Measurements from ENCODE around the gene SCN10A. TPM values are rescaled to one million over a fixed set of nuclear protein-coding genes. Genes with fewer than 3 reads are reported as not detected.

Gene SCN10A
- polyA plus RNA-seq, 1 of the 3 experiments (the other 2 are of a cell fraction) = not detected

DNA sequence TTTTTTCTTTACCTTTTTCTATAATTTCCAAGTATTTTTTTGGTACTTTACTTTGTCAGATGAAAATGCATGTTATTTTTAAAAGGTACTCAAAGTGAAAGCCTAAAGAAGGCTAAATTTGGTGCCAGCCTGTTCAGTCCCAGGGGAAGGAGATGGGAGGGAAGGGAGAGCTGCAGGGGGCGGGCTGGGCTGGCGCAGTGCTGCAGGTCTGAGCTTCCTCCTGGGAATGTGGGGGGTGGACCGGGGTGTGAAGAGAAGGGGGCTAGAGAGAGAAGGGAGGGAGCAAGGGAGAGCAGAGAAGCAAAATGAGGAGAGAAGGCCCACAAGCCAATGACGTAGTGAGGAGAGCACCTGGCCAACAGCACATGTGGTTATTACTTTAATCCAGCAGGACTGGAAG lies 95.6 kb downstream of the SCN10A start:
- no peaks in the 10 kb centered on the region for H3K36me3 ChIP-seq (replicated peaks in 1 of 2; ENCODE audit: control insufficient read depth in 1 of 2, insufficient read depth in 2 of 2, low read length in 1 of 2)
- H3K79me2 ChIP-seq (ENCODE audit: insufficient read depth) = no peaks in the 10 kb centered on the region
- H3K9me2 ChIP-seq = no peaks in the 10 kb centered on the region
- H3K27ac ChIP-seq (ENCODE audit: low read depth in 2 of 2, low read length in 1 of 2) = no peak overlapping the region
- H3K27me3 ChIP-seq (ENCODE audit: insufficient read depth) = no peaks in the 10 kb centered on the region
- H3K4me3 ChIP-seq (ENCODE audit: low read depth in 2 of 2, low read length in 1 of 2) = no peak overlapping the region
- no peaks in the 10 kb centered on the region for H3K9me3 ChIP-seq
- 54% methylated on average over 4 of the region's 4 CpGs for WGBS (ENCODE audit: low lambda C conversion rate)
- TF ChIP-seq NFIC (IDR thresholded peaks at IDR 0.05; ENCODE audit: borderline replicate concordance) = no peak
- TF ChIP-seq, protein P1, sequence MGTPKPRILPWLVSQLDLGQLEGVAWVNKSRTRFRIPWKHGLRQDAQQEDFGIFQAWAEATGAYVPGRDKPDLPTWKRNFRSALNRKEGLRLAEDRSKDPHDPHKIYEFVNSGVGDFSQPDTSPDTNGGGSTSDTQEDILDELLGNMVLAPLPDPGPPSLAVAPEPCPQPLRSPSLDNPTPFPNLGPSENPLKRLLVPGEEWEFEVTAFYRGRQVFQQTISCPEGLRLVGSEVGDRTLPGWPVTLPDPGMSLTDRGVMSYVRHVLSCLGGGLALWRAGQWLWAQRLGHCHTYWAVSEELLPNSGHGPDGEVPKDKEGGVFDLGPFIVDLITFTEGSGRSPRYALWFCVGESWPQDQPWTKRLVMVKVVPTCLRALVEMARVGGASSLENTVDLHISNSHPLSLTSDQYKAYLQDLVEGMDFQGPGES (IDR thresholded peaks at IDR 0.05; ENCODE audit: low read depth, low read length) = no peak
- TF ChIP-seq RAD21 (IDR thresholded peaks at IDR 0.05; ENCODE audit: low read length) = no peak
- TF ChIP-seq TAF1 (IDR thresholded peaks at IDR 0.05; ENCODE audit: borderline replicate concordance, low read depth, low read length) = no peak
- TF ChIP-seq FOXJ3 (CRISPR knock-in tag; IDR thresholded peaks at IDR 0.05) = no peak
- no peak for TF ChIP-seq POLR2AphosphoS5 (IDR thresholded peaks at IDR 0.05; ENCODE audit: low read depth, low read length)
- ChIA-PET POLR2A (no interaction called here), CTCF (interaction anchor here (0.6 to 1.1 kb wide), 4 partner anchors 9 to 199 kb away, joined by 3 to 5 read pairs (median 4); no protein-coding TSS in a partner anchor)
- H3K4me1 ChIP-seq (ENCODE audit: control insufficient read depth in 1 of 2, insufficient read depth in 2 of 2, low read depth in 1 of 2, low read length in 1 of 2) = peaks cover 0 to 30% of the 10 kb centered on the region in 2 experiments; a peak in 3 of 4 replicates
- H4K20me1 ChIP-seq (ENCODE audit: insufficient read depth) = no peaks in the 10 kb centered on the region
- H3K4me2 ChIP-seq = no peak overlapping the region
- H3F3A ChIP-seq (replicated peaks; ENCODE audit: insufficient read depth) = peaks cover 4% of the 10 kb centered on the region
- DNase-seq = no peak
- no peak overlapping the region for H2AFZ ChIP-seq (ENCODE audit: low read depth)
- no peak overlapping the region for H3K9ac ChIP-seq

DNA sequence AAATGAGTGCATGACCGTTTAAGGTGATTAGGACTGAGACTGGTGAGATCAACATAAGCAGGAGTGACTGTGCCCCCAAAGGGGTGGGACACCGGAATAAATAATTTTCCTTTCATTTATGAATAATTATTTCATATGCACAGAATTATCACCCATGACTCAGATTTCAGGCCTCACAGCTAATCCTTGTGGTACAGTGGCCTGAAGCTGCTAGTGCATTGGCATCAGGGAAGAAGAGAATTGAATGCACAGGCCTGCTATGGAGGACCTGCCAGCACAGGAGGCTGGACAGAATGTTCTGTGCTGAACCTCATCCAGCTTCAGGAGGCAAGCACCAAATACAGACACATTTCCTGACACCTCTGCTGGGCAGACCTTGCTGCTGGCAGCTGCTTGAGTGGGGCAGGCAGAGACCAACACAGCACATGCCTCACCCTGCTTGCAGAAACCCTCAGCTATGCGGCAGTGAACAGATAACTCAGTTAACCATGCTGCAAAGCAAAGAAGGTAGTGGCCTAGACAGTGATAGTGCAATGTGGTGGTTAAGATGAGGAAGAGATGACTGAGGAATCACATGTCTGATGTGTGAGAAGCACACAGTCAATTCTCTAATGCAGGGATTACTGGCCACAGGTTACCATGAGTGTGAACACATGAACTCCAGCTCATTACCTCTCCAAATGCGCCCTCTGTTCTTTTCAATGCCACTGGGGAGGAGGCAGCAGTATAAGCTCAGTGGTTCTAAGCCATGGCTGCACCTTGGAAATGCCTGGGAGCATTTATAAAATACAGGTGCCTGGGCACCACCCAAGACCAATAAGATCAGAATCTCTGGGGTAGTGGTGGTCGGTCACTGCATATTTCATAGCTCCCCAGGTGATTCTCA lies 98.4 kb downstream of the SCN10A start:
- ChIA-PET CTCF (interaction anchor here (1.1 to 1.6 kb wide), 2 partner anchors 22 to 62 kb away, joined by 4 read pairs; no protein-coding TSS in a partner anchor), POLR2A (no interaction called here)
- Histone ChIP-seq H3K4me2 (no peak overlapping the region), H2AFZ (ENCODE audit: low read depth) (no peak overlapping the region), H3K9ac (no peak overlapping the region), H3K36me3 (replicated peaks in 1 of 2; ENCODE audit: control insufficient read depth in 1 of 2, insufficient read depth in 2 of 2, low read length in 1 of 2) (no peaks in the 10 kb centered on the region), H3K27me3 (ENCODE audit: insufficient read depth) (no peaks in the 10 kb centered on the region), H3K79me2 (ENCODE audit: insufficient read depth) (no peaks in the 10 kb centered on the region), H3K4me3 (ENCODE audit: low read depth in 2 of 2, low read length in 1 of 2) (no peak overlapping the region), H3F3A (replicated peaks; ENCODE audit: insufficient read depth) (peaks cover 3% of the 10 kb centered on the region), H3K4me1 (ENCODE audit: control insufficient read depth in 1 of 2, insufficient read depth in 2 of 2, low read depth in 1 of 2, low read length in 1 of 2) (peaks cover 0 to 5% of the 10 kb centered on the region in 2 experiments; a peak in 2 of 4 replicates), H3K9me3 (no peaks in the 10 kb centered on the region), H3K9me2 (no peaks in the 10 kb centered on the region), H3K27ac (ENCODE audit: low read depth in 2 of 2, low read length in 1 of 2) (no peak overlapping the region), H4K20me1 (ENCODE audit: insufficient read depth) (no peaks in the 10 kb centered on the region)
- no peak for TF ChIP-seq NRF1 (IDR thresholded peaks at IDR 0.05; ENCODE audit: low read depth, low read length)
- TF ChIP-seq, protein P2, sequence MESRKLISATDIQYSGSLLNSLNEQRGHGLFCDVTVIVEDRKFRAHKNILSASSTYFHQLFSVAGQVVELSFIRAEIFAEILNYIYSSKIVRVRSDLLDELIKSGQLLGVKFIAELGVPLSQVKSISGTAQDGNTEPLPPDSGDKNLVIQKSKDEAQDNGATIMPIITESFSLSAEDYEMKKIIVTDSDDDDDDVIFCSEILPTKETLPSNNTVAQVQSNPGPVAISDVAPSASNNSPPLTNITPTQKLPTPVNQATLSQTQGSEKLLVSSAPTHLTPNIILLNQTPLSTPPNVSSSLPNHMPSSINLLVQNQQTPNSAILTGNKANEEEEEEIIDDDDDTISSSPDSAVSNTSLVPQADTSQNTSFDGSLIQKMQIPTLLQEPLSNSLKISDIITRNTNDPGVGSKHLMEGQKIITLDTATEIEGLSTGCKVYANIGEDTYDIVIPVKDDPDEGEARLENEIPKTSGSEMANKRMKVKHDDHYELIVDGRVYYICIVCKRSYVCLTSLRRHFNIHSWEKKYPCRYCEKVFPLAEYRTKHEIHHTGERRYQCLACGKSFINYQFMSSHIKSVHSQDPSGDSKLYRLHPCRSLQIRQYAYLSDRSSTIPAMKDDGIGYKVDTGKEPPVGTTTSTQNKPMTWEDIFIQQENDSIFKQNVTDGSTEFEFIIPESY (IDR thresholded peaks at IDR 0.05; ENCODE audit: borderline replicate concordance, low read depth) = no peak
- TF ChIP-seq POLR2AphosphoS5 (IDR thresholded peaks at IDR 0.05; ENCODE audit: low read depth, low read length) = no peak
- no peak for TF ChIP-seq TAF1 (IDR thresholded peaks at IDR 0.05; ENCODE audit: borderline replicate concordance, low read depth, low read length)
- TF ChIP-seq EP300 (IDR thresholded peaks at IDR 0.05; ENCODE audit: borderline replicate concordance in 1 of 2, low read depth in 1 of 2, low read length in 1 of 2) = no peak
- no peak for TF ChIP-seq GABPA (IDR thresholded peaks at IDR 0.05; ENCODE audit: low read depth)
- no peak for TF ChIP-seq RXRA (IDR thresholded peaks at IDR 0.05; ENCODE audit: borderline replicate concordance, low read depth)
- TF ChIP-seq, protein P3, sequence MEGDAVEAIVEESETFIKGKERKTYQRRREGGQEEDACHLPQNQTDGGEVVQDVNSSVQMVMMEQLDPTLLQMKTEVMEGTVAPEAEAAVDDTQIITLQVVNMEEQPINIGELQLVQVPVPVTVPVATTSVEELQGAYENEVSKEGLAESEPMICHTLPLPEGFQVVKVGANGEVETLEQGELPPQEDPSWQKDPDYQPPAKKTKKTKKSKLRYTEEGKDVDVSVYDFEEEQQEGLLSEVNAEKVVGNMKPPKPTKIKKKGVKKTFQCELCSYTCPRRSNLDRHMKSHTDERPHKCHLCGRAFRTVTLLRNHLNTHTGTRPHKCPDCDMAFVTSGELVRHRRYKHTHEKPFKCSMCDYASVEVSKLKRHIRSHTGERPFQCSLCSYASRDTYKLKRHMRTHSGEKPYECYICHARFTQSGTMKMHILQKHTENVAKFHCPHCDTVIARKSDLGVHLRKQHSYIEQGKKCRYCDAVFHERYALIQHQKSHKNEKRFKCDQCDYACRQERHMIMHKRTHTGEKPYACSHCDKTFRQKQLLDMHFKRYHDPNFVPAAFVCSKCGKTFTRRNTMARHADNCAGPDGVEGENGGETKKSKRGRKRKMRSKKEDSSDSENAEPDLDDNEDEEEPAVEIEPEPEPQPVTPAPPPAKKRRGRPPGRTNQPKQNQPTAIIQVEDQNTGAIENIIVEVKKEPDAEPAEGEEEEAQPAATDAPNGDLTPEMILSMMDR (IDR thresholded peaks at IDR 0.05) = no peak
- WGBS (ENCODE audit: low lambda C conversion rate) = 31% methylated on average over 4 of the region's 5 CpGs
- DNase-seq = no peak

Measured in SK-N-SH (cell line).